ENCODE results near the gene GAN. TPM values are rescaled to one million over a fixed set of nuclear protein-coding genes. Genes with fewer than 3 reads are reported as not detected.
A peak's percentile ranks its signal among the peaks of the same experiment; 100 is the strongest.

The GAN gene
- total RNA-seq, 3 donors from 2014 or later: 15.5 to 23.2 (median 21.1) TPM

DNA sequence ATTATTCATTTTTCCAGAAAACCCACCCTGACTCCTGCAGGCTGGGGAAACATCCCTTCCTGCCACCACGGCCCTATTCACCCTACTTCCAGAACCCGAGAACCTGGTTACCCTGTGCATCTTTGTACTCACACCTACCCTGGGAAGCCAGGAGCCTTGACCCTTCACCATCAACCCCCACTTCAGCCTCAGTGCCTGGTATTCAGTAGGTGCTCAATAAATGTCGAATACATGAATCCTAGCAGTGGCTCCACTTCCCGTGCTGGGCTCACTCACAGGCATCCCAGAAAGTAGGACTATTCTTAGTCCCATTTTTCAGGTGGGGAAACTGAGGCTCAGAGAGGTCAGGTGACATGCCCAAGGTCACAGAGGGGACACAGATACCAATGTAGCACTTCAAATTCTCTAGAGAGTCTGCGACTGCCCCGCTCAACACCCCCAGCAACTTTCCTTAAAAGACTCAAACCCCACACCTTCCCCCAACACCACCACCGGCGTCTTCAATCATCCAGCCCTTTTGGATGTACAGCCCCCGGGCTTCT is 93.7 kb downstream of the GAN start:
- Histone ChIP-seq H3K4me3 (no peak overlapping the region), H3K36me3 (ENCODE audit: low read depth) (no peaks in the 10 kb centered on the region), H3K9me3 (no peaks in the 10 kb centered on the region), H3K4me1 (ENCODE audit: low read depth) (peaks cover 5% of the 10 kb centered on the region)
- intact Hi-C loops (cut with DNase I, micrococcal nuclease): loop anchor here (10.0 kb wide), 2 partner anchors 286 to 316 kb away; no protein-coding TSS in a partner anchor
- ATAC-seq (no peak), DNase-seq (no peak)
- TF ChIP-seq, protein P1, sequence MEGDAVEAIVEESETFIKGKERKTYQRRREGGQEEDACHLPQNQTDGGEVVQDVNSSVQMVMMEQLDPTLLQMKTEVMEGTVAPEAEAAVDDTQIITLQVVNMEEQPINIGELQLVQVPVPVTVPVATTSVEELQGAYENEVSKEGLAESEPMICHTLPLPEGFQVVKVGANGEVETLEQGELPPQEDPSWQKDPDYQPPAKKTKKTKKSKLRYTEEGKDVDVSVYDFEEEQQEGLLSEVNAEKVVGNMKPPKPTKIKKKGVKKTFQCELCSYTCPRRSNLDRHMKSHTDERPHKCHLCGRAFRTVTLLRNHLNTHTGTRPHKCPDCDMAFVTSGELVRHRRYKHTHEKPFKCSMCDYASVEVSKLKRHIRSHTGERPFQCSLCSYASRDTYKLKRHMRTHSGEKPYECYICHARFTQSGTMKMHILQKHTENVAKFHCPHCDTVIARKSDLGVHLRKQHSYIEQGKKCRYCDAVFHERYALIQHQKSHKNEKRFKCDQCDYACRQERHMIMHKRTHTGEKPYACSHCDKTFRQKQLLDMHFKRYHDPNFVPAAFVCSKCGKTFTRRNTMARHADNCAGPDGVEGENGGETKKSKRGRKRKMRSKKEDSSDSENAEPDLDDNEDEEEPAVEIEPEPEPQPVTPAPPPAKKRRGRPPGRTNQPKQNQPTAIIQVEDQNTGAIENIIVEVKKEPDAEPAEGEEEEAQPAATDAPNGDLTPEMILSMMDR (IDR thresholded peaks at IDR 0.05): no peak

DNA sequence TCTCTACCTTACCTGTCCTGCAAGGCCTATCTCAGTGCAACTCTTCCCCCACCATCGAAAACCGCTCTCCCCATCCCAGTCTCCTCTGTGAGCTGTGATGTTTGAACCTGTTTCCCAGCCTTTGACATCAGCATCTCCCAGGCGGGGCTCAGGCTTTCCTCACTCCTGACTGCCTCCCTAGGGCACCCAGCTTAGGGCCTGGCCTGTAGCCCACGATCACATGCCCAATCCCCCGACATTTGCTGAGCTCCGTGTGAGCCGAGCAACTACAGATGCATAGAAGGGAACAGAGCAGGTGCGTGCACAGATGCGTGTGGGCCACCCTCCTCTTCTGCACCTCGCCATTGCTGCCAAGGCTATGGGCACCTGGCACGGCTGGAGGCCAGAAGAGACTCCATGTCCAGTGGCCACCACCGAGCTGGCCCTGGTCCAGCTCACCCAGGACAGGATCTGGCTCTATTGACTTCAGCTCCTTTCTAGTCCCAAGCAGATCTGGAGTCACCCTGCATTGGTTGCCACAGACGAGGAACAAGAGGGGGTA is 94.3 kb downstream of the GAN start:
- no peaks in the 10 kb centered on the region for H3K4me1 ChIP-seq (ENCODE audit: low read depth)
- DNase-seq (peak in 1 of 3 donors; percentile 18), ATAC-seq (no peak)
- H3K4me3 ChIP-seq: no peak overlapping the region
- H3K36me3 ChIP-seq (ENCODE audit: low read depth): no peaks in the 10 kb centered on the region
- intact Hi-C loops (cut with DNase I, micrococcal nuclease): loop anchor here (10.0 kb wide), 2 partner anchors 286 to 316 kb away; no protein-coding TSS in a partner anchor
- no peaks in the 10 kb centered on the region for H3K9me3 ChIP-seq
- TF ChIP-seq, protein P1 (IDR thresholded peaks at IDR 0.05): no peak

DNA sequence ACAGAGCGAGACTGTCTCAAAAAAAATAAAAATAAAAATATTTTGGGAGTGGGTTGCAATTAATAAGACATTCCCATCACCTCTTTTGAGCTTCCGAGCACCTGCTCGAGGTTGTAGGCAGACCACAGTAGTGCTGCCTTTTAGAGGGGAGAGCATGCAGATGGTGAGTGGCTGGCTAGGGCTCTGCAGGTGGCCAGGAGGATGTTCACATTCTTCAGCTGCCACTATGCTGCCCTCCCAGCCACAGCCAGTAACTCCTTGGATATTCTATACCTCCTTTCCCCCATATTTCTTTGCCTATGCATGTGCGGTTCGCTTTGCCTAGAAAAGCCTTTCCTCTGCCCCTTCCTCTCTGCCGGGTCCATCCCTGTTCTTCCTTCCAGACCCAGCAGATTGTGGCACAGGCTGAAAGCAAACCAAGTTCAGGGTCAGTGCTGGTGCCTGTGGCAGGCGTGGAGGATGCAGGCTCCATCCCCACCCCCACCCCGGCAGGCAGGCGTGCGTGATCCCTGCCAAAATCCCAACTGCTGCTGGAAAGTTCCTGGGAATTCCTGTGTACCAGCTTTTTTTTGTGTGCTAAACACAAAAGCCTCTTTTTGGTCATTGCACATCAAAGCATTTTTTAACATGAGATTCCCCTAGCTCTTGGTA is 96.0 kb downstream of the GAN start:
- TF ChIP-seq, protein P1 (IDR thresholded peaks at IDR 0.05): no peak
- no peaks in the 10 kb centered on the region for H3K36me3 ChIP-seq (ENCODE audit: low read depth)
- ATAC-seq: no peak
- peaks cover 4% of the 10 kb centered on the region for H3K4me1 ChIP-seq (ENCODE audit: low read depth)
- intact Hi-C loops (cut with DNase I, micrococcal nuclease): no loop called here
- no peak overlapping the region for H3K4me3 ChIP-seq
- no peaks in the 10 kb centered on the region for H3K9me3 ChIP-seq
- peak in 1 of 3 donors; percentile 9 for DNase-seq

DNA sequence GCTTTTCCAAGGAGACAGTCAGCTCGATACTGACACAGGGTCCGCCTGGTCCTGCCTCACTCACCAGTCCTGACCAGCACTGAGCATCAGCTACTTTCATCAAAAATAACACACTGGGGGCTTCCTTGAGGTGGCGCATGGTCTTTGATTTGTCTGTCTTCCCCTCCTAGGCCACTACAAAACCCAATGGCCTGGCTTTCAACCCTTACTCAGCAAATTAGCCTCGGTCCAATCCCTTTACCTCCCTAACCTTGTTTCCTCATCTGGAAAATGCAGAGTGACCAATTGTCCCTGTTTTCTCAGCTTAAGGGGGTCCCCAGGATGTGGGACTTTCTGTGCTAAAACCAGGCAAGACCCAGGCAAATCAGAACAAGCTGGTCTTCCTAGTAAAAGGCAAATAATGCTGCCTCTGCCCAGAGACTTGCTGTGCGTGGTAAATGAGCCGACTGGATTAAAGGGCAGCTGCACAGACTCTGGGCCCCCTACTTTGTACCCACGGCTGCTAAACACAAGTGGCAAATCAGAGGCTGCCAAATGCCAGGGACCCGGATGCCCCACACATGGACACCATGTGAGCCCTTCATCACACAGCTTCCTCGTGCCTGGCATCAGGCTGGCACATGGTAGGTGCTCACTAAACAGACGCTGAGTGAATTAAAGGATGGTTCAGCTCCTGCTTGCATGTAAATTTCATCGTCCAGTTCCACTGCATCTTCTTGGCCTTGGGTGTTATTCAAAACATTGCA is 98.7 kb downstream of the GAN start:
- ATAC-seq (no peak), DNase-seq (no peak)
- H3K36me3 ChIP-seq (ENCODE audit: low read depth): no peaks in the 10 kb centered on the region
- H3K9me3 ChIP-seq: no peaks in the 10 kb centered on the region
- peaks cover 4% of the 10 kb centered on the region for H3K4me1 ChIP-seq (ENCODE audit: low read depth)
- intact Hi-C loops (cut with DNase I, micrococcal nuclease): no loop called here
- no peak overlapping the region for H3K4me3 ChIP-seq
- TF ChIP-seq, protein P1 (IDR thresholded peaks at IDR 0.05): no peak

DNA sequence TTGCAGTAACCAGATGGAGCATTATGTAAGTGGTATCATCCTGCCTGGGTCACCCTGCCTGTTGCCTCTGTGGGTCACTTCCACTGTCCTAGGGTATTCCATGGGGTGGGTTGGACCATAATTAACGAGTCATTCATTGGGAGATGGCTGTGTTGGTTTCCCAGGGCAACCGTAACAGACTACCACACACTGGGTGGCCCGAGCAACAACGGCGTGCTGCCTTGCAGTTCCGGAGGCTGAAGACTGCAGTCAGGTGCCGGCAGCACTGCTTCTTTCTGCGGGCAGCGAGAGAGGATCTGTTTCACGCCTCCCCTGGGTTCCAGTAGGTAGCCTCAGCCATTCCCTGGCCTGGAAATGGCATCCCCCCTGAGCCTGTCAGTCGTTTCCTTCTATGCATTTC is 101.0 kb downstream of the GAN start:
- ATAC-seq (no peak), DNase-seq (no peak)
- no peaks in the 10 kb centered on the region for H3K9me3 ChIP-seq
- H3K4me1 ChIP-seq (ENCODE audit: low read depth): peaks cover 7% of the 10 kb centered on the region
- intact Hi-C loops (cut with DNase I, micrococcal nuclease): no loop called here
- H3K4me3 ChIP-seq: no peak overlapping the region
- TF ChIP-seq, protein P1 (IDR thresholded peaks at IDR 0.05): no peak
- H3K36me3 ChIP-seq (ENCODE audit: low read depth): no peaks in the 10 kb centered on the region
